Astrocyte (in vitro differentiated cells and primary cell): Measurements from ENCODE around the gene MALT1.
"Not testable (repeated sequence)": the region's sequence is repeated elsewhere in the genome, so short reads cannot be mapped to it uniquely, and the experiment has no call there.

Source experiments
- CTCF ChIP-seq: IDR thresholded peaks from 2 replicates; pipeline ENCODE4 v1.5.1; 2011; ENCODE audit warnings: low read depth, mild to moderate bottlenecking, inconsistent platforms, low read length, moderate library complexity; ENCODE audit not compliant: insufficient read depth
- EZH2 ChIP-seq: IDR thresholded peaks from 2 replicates; pipeline ENCODE4 v1.6.1; 2012; ENCODE audit warnings: mild to moderate bottlenecking, low read length, inconsistent platforms; ENCODE audit not compliant: insufficient read depth

- not testable (repeated sequence) for TF ChIP-seq CTCF, EZH2
Observed at GRCh38 chr18:58650830-58651229, 20.4 kb upstream of the MALT1 start.
